A673 (cell line): ENCODE data around the gene UBXN10. TPM values are rescaled to one million over a fixed set of nuclear protein-coding genes. Genes with fewer than 3 reads are reported as not detected.

Source experiments
- Bru-seq: library from RNA; stranded (reverse); fragments of 400-500 nt; gene quantifications from one replicate; lab custom pipeline; 2021; lab: Mats Ljungman, UMichigan
- BruChase-seq, 2 experiments: library from RNA; stranded (reverse); fragments of 400-500 nt; gene quantifications; one replicate each; lab custom pipeline; 2021; lab: Mats Ljungman, UMichigan
- BruUV-seq: library from RNA; stranded (reverse); fragments of 400-500 nt; replicated peaks from 2 replicates; lab custom pipeline; 2021; lab: Mats Ljungman, UMichigan
- CTCF ChIA-PET: fragments of 300-600 bp; sonication (Branson Sonifier 250); formaldehyde crosslinking; loops from one replicate; lab custom pipeline; 2022; ENCODE audit warnings: antibody characterized with exemption; lab: Charles Lee
- POLR2A ChIA-PET: fragments of 300-600 bp; sonication (Branson Sonifier 250); formaldehyde crosslinking; loops from one replicate; lab custom pipeline; 2022; ENCODE audit warnings: antibody characterized with exemption; ENCODE audit not compliant: low non-redundant PET; lab: Charles Lee
- DNase-seq: peaks from one replicate; pipeline ENCODE4 v3.0.0-alpha.2; 2015; ENCODE audit warnings: low spot score
- H3K27ac ChIP-seq: fragments of 200-600 bp; sonication (generic); 2 replicates; pipeline ENCODE4 v1.5.1; 2016; ENCODE audit warnings: mixed run types, low read depth, mild to moderate bottlenecking, mixed read lengths, antibody characterized with exemption, low read length; ENCODE audit not compliant: poor library complexity, severe bottlenecking
- H3K27me3 ChIP-seq: fragments of 200-600 bp; sonication (generic); replicated peaks from 2 replicates; pipeline ENCODE4 v1.6.1; 2017; ENCODE audit warnings: mixed run types, low read depth, mild to moderate bottlenecking, mixed read lengths, antibody characterized with exemption, low read length; ENCODE audit not compliant: insufficient read depth, poor library complexity
- H3K36me3 ChIP-seq: fragments of 200-600 bp; sonication (generic); 2 replicates; pipeline ENCODE4 v1.6.1; 2016; ENCODE audit warnings: mixed run types, mild to moderate bottlenecking, mixed read lengths, antibody characterized with exemption, low read length; ENCODE audit not compliant: insufficient read depth, poor library complexity, severe bottlenecking
- H3K4me1 ChIP-seq: fragments of 200-600 bp; sonication (generic); 2 replicates; pipeline ENCODE4 v1.6.1; 2017; ENCODE audit warnings: mixed run types, mild to moderate bottlenecking, mixed read lengths, antibody characterized with exemption, low read length; ENCODE audit not compliant: insufficient read depth, poor library complexity, severe bottlenecking
- H3K4me3 ChIP-seq: fragments of 200-600 bp; sonication (generic); 2 replicates; pipeline ENCODE4 v1.5.1; 2016; ENCODE audit warnings: low read depth, mixed run types, mild to moderate bottlenecking, mixed read lengths, low read length; ENCODE audit not compliant: poor library complexity, severe bottlenecking
- H3K9me3 ChIP-seq: fragments of 200-600 bp; sonication (generic); 2 replicates; pipeline ENCODE4 v1.6.1; 2016; ENCODE audit warnings: mixed run types, low read depth, mild to moderate bottlenecking, mixed read lengths, antibody characterized with exemption, low read length; ENCODE audit not compliant: poor library complexity, severe bottlenecking
- CTCF ChIP-seq: fragments of 300-800, 200-600 bp; sonication (generic); conservative IDR thresholded peaks from 2 replicates; pipeline ENCODE4 v1.5.1; 2017; ENCODE audit warnings: low read depth, mild to moderate bottlenecking, antibody characterized with exemption, low read length, moderate library complexity, mixed read lengths
- EZH2 ChIP-seq: fragments of 200-600 bp; sonication (generic); IDR thresholded peaks from 2 replicates; pipeline ENCODE4 v1.6.1; 2017; ENCODE audit warnings: borderline replicate concordance, low read depth, mild to moderate bottlenecking, mixed read lengths, antibody characterized with exemption, low read length; ENCODE audit not compliant: poor library complexity, severe bottlenecking
- intact Hi-C: fragments of 100-400 bp; cut with micrococcal nuclease; formaldehyde crosslinking; loops from one replicate; pipeline ENCODE4 v1.10.0; 2022; ENCODE audit not compliant: unreplicated experiment
- long read RNA-seq: library from polyadenylated mRNA; stranded (forward); transcript quantifications from one replicate; pipeline ENCODE4 v2.0.0, GENCODE V29; 2022
- total RNA-seq: library from RNA; stranded (reverse); gene quantifications from 2 replicates; pipeline ENCODE4 v1.2.3, GENCODE V29; 2021

The UBXN10 gene, protein sequence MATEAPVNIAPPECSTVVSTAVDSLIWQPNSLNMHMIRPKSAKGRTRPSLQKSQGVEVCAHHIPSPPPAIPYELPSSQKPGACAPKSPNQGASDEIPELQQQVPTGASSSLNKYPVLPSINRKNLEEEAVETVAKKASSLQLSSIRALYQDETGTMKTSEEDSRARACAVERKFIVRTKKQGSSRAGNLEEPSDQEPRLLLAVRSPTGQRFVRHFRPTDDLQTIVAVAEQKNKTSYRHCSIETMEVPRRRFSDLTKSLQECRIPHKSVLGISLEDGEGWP
- total RNA-seq (not detected in 2 replicates), Bru-seq, nascent RNA (not detected), BruChase-seq, experiment 1, labeled RNA remaining after a 2-hour chase (not detected), BruChase-seq, experiment 2, labeled RNA remaining after a 6-hour chase (not detected)
- long read RNA-seq: 0 reads

- DNase-seq: no peak
- Histone ChIP-seq H3K36me3 (no peaks in the 10 kb centered on the region), H3K4me3 (no peak within 1 kb of the TSS), H3K9me3 (no peaks in the 10 kb centered on the region), H3K27ac (no peak within 1 kb of the TSS), H3K4me1 (no peaks in the 10 kb centered on the region), H3K27me3 (peaks cover 74% of the 10 kb centered on the region)
- POLR2A ChIA-PET: no interaction called here
- intact Hi-C loops: no loop called here
- CTCF ChIA-PET: interaction anchor here (0.5 kb wide), 1 partner anchor 424 kb away, joined by 3 read pairs; no protein-coding TSS in a partner anchor
- peak; percentile 16 for TF ChIP-seq EZH2
- no peak for TF ChIP-seq CTCF
- no TSS peak for BruUV-seq
These were observed at the start of gene UBXN10, which contains the start of gene PLA2G2C for GRCh38 chr1:20185834-20186782. Gene UBXN10 (plus strand): TSS chr1:20186096. CDS start chr1:20190562, 4,466 bp downstream. Gene PLA2G2C (minus strand): TSS chr1:20186518. CDS start chr1:20177363, 9,155 bp downstream.

DNA sequence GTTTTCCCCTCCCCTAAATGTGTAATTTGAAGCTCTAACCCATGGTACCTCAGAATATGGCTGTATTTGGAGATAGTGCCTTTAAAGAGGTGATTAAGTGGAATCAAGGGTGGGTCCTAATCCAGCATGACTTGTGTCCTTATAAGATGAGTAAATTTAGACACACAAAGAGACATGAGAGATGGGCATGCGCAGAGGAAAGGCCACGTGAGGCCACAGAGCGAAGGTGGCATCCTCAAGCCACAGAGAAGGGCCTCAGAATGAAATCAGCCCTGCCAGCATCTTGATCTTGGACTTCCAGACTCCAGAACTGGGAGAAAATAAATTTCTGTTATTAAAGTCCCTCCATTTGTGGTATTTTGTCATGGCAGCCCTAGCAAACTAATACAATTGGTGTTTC lies 49.6 kb upstream of the UBXN10 start:
- no peak overlapping the region for H3K4me3 ChIP-seq
- no peaks in the 10 kb centered on the region for H3K9me3 ChIP-seq
- no peak for DNase-seq
- peaks cover 4% of the 10 kb centered on the region for H3K27me3 ChIP-seq
- intact Hi-C loops: no loop called here
- no peaks in the 10 kb centered on the region for H3K36me3 ChIP-seq
- BruUV-seq: no TSS peak
- H3K27ac ChIP-seq: no peak overlapping the region
- CTCF ChIA-PET: no interaction called here
- TF ChIP-seq CTCF: no peak
- no peak for TF ChIP-seq EZH2
- H3K4me1 ChIP-seq: no peaks in the 10 kb centered on the region
- POLR2A ChIA-PET: no interaction called here

- H3K4me3 ChIP-seq: no peak overlapping the region
- H3K27ac ChIP-seq: no peak overlapping the region
- TF ChIP-seq CTCF (no peak), EZH2 (no peak)
- H3K27me3 ChIP-seq: peaks cover 4% of the 10 kb centered on the region
- intact Hi-C loops: no loop called here
- H3K36me3 ChIP-seq: no peaks in the 10 kb centered on the region
- BruUV-seq: no TSS peak
- ChIA-PET POLR2A (no interaction called here), CTCF (no interaction called here)
- no peaks in the 10 kb centered on the region for H3K4me1 ChIP-seq
- DNase-seq: no peak
- H3K9me3 ChIP-seq: no peaks in the 10 kb centered on the region
These were observed 48.8 kb upstream of the UBXN10 start for GRCh38 chr1:20137055-20137454.
